Activated T-cell treated with anti-CD3 and anti-CD28 coated beads for 4 hours (primary cell): ENCODE measurements around the gene ACSF2.
A peak's percentile ranks its signal among the peaks of the same experiment; 100 is the strongest.
"Not testable (repeated sequence)": the region's sequence is repeated elsewhere in the genome, so short reads cannot be mapped to it uniquely, and the experiment has no call there.

Experiments used
- DNase-seq: peaks from one replicate; pipeline ENCODE4 v3.0.0-alpha.2; 2020

ACSF2 gene

GRCh38 chr17:50465635-50466034 lies 39.6 kb downstream of the ACSF2 start:
- no peak for DNase-seq

GRCh38 chr17:50466371-50467113 lies 40.5 kb downstream of the ACSF2 start:
- no peak for DNase-seq

- DNase-seq = no peak
Measured at GRCh38 chr17:50467114-50467854, 41.3 kb downstream of the ACSF2 start.

GRCh38 chr17:50467855-50468303 lies 41.9 kb downstream of the ACSF2 start:
- no peak for DNase-seq

- no peak for DNase-seq
Measured at GRCh38 chr17:50468304-50469207, 42.5 kb downstream of the ACSF2 start, which contains the start of gene CHAD. CHAD (minus strand) TSS chr17:50468880; CDS start chr17:50468813, 67 bp downstream.

- no peak for DNase-seq
Measured at GRCh38 chr17:50469208-50469605, 43.2 kb downstream of the ACSF2 start.

GRCh38 chr17:50469671-50470305 lies 43.8 kb downstream of the ACSF2 start:
- DNase-seq = no peak

- no peak for DNase-seq
Measured at GRCh38 chr17:50470426-50470825, 44.4 kb downstream of the ACSF2 start.

GRCh38 chr17:50471009-50471905 lies 45.2 kb downstream of the ACSF2 start:
- no peak for DNase-seq

- DNase-seq = no peak
Measured at GRCh38 chr17:50472286-50472685, 46.3 kb downstream of the ACSF2 start.

GRCh38 chr17:50472761-50473161 lies 46.7 kb downstream of the ACSF2 start:
- DNase-seq = not testable (repeated sequence)

GRCh38 chr17:50473901-50474300 lies 47.9 kb downstream of the ACSF2 start:
- DNase-seq = no peak

GRCh38 chr17:50474523-50474922 lies 48.5 kb downstream of the ACSF2 start:
- no peak for DNase-seq

GRCh38 chr17:50475362-50475761 lies 49.3 kb downstream of the ACSF2 start:
- DNase-seq = no peak

GRCh38 chr17:50475775-50476544 lies 49.9 kb downstream of the ACSF2 start:
- not testable (repeated sequence) for DNase-seq

GRCh38 chr17:50476545-50477315 lies 50.7 kb downstream of the ACSF2 start:
- no peak for DNase-seq

GRCh38 chr17:50477976-50478375 lies 52.0 kb downstream of the ACSF2 start:
- no peak for DNase-seq

GRCh38 chr17:50478391-50479381 lies 52.7 kb downstream of the ACSF2 start, which contains the start of gene RSAD1:
RSAD1 (plus strand) TSS chr17:50478860; CDS start chr17:50478885, 25 bp downstream.
- peak; percentile 69 for DNase-seq
